ENCODE measurements around the gene CAPN12.

GRCh38 chr19:38740257-38740592 lies 4.0 kb downstream of the CAPN12 start:
- no peak for TF ChIP-seq CTCF (IDR thresholded peaks at IDR 0.05)
- no peak for TF ChIP-seq USF2 (IDR thresholded peaks at IDR 0.05; ENCODE audit: borderline replicate concordance, low read depth, low read length)
- no peak for TF ChIP-seq REST (IDR thresholded peaks at IDR 0.05; ENCODE audit: low read depth, low read length)
- no peak for TF ChIP-seq POLR2AphosphoS5 (IDR thresholded peaks at IDR 0.05; ENCODE audit: low read depth, low read length)
- TF ChIP-seq SMC3 (IDR thresholded peaks at IDR 0.05; ENCODE audit: low read depth, low read length): no peak
- TF ChIP-seq EZH2phosphoT487 (IDR thresholded peaks at IDR 0.05; ENCODE audit: borderline replicate concordance, low read depth): no peak
- no peak for TF ChIP-seq RFX5 (IDR thresholded peaks at IDR 0.05; ENCODE audit: low read length)
- no peak for TF ChIP-seq GABPA (IDR thresholded peaks at IDR 0.05; ENCODE audit: low read depth)
- no peak for TF ChIP-seq JUND (IDR thresholded peaks at IDR 0.05)
- no peak for TF ChIP-seq EP300 (IDR thresholded peaks at IDR 0.05; ENCODE audit: borderline replicate concordance in 1 of 2, low read depth in 1 of 2, low read length in 1 of 2)
- no peak for TF ChIP-seq RXRA (IDR thresholded peaks at IDR 0.05; ENCODE audit: borderline replicate concordance, low read depth)
- TF ChIP-seq SIN3A (IDR thresholded peaks at IDR 0.05; ENCODE audit: borderline replicate concordance, low read depth, low read length): no peak
- no peak for TF ChIP-seq YY1 (IDR thresholded peaks at IDR 0.05; ENCODE audit: low read depth)
